Measurements from ENCODE around the gene ACSM5.

GRCh38 chr16:20387978-20388377 lies 21.4 kb upstream of the ACSM5 start:
- TF ChIP-seq CTCF (optimal IDR thresholded peaks at IDR 0.05 in 1 of 3, IDR thresholded peaks at IDR 0.05 in 1 of 3, conservative IDR thresholded peaks at IDR 0.05 in 1 of 3; ENCODE audit: extremely low read depth in 1 of 3, insufficient read depth in 2 of 3, low read length in 3 of 3) = no peak
- no peak for TF ChIP-seq EZH2 (IDR thresholded peaks at IDR 0.05; ENCODE audit: low read length)

All from keratinocyte (primary cell).